ENCODE data around the gene RASSF1.

The RASSF1 gene

GRCh38 chr3:50345008-50345407 lies 4.4 kb upstream of the RASSF1 start:
- Histone ChIP-seq H3K36me3 (peaks cover 28% of the 10 kb centered on the region), H3K27ac (no peak overlapping the region), H3K9me3 (ENCODE audit: severe bottlenecking) (no peaks in the 10 kb centered on the region), H3K27me3 (ENCODE audit: insufficient read depth, low read depth, severe bottlenecking) (no peaks in the 10 kb centered on the region), H3K4me3 (ENCODE audit: low read depth, low read length) (peak overlapping the region; percentile 46)
- no peak for DNase-seq
- TF ChIP-seq, protein P1, sequence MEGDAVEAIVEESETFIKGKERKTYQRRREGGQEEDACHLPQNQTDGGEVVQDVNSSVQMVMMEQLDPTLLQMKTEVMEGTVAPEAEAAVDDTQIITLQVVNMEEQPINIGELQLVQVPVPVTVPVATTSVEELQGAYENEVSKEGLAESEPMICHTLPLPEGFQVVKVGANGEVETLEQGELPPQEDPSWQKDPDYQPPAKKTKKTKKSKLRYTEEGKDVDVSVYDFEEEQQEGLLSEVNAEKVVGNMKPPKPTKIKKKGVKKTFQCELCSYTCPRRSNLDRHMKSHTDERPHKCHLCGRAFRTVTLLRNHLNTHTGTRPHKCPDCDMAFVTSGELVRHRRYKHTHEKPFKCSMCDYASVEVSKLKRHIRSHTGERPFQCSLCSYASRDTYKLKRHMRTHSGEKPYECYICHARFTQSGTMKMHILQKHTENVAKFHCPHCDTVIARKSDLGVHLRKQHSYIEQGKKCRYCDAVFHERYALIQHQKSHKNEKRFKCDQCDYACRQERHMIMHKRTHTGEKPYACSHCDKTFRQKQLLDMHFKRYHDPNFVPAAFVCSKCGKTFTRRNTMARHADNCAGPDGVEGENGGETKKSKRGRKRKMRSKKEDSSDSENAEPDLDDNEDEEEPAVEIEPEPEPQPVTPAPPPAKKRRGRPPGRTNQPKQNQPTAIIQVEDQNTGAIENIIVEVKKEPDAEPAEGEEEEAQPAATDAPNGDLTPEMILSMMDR (IDR thresholded peaks at IDR 0.05; ENCODE audit: low read depth, low read length) = no peak

DNA sequence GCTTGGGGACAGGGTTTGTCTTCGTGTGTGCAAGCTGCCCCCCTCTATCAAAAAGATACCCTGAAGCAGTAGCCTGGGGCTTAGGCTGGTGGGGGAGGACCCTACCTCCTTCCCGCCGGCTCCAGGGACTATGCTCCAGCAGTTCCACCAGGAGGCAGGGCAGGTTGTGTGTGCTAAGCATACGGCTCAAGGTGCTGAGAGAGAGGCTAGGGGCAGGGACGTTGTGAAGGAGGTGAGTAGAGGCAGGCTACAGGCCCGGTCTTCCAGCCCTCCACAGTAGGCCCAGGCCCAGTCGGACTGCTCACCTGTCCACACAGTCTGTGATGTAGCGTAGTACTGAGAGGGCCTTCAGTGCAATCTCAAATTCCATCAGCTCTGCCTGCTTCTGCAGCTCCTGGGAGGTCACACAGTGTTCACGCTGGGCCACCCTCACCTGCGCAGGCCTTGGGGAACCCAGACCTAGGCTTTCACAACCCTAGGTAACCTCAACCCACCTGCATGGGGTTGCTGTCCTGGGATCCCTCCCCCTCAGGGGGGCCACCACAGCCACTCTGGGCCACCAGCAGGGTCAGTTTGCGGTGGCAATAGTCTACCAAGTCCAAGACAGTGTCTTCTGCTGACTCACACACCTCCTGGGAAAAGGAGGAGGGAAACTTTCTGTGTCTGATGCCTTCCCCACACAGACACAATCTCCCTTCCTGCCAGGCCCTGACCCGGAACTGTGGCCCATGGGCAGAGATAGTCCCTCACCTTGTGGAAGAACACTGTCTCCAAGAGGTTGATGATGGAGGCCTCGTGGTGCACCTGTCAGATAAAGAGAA lies 2.4 kb upstream of the RASSF1 start:
- peak; percentile 64 for DNase-seq
- TF ChIP-seq, protein P1 (IDR thresholded peaks at IDR 0.05; ENCODE audit: low read depth, low read length) = peak; percentile 66
- H3K9me3 ChIP-seq (ENCODE audit: severe bottlenecking) = no peaks in the 10 kb centered on the region
- H3K27me3 ChIP-seq (ENCODE audit: insufficient read depth, low read depth, severe bottlenecking) = no peaks in the 10 kb centered on the region
- H3K36me3 ChIP-seq = peaks cover 12% of the 10 kb centered on the region
- no peak overlapping the region for H3K27ac ChIP-seq
- no peak overlapping the region for H3K4me3 ChIP-seq (ENCODE audit: low read depth, low read length)

DNA sequence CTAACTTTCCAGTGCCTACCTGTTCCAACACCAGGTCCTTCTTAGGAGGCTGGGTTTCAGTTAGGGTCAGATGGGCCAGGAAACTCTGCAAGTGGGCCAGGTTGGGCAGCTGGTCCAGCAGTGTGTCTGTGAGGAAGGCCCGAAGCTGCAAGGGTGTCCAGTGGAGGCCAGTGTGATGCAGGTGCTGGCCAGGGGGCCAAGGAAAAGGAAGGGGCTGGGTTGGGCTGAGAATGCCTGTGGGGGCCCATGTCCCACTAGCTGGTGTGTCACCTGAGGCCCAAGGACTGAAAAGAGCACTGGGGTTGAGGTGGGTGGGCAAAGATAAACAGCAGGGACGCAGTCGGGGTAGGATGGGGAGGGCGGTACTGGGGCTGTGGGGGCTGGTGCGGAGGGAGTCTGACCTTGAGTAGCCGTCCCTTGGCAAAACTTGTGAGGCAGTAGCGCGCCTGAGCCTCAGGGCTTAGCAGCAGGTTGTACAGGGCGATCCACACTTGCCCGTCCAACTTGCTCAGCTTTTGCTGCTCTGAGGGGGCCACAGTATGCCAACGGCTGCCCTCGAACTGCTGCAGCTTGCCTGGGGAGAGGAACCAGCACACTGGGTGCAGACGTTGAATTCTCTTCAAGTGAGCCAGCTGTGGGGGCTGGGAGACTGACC lies 1.5 kb upstream of the RASSF1 start:
- peaks cover 4% of the 10 kb centered on the region for H3K36me3 ChIP-seq
- no peaks in the 10 kb centered on the region for H3K9me3 ChIP-seq (ENCODE audit: severe bottlenecking)
- TF ChIP-seq, protein P1 (IDR thresholded peaks at IDR 0.05; ENCODE audit: low read depth, low read length) = no peak
- no peaks in the 10 kb centered on the region for H3K27me3 ChIP-seq (ENCODE audit: insufficient read depth, low read depth, severe bottlenecking)
- DNase-seq = no peak
- no peak overlapping the region for H3K27ac ChIP-seq
- H3K4me3 ChIP-seq (ENCODE audit: low read depth, low read length) = no peak overlapping the region

- no peak overlapping the region for H3K4me3 ChIP-seq (ENCODE audit: low read depth, low read length)
- TF ChIP-seq, protein P1 (IDR thresholded peaks at IDR 0.05; ENCODE audit: low read depth, low read length) = no peak
- no peaks in the 10 kb centered on the region for H3K9me3 ChIP-seq (ENCODE audit: severe bottlenecking)
- H3K27ac ChIP-seq = no peak overlapping the region
- no peaks in the 10 kb centered on the region for H3K27me3 ChIP-seq (ENCODE audit: insufficient read depth, low read depth, severe bottlenecking)
- DNase-seq = no peak
- peaks cover 5% of the 10 kb centered on the region for H3K36me3 ChIP-seq
Observed at GRCh38 chr3:50341537-50341936, 901 bp upstream of the RASSF1 start.

- Histone ChIP-seq H3K36me3 (peaks cover 13% of the 10 kb centered on the region), H3K27me3 (ENCODE audit: insufficient read depth, low read depth, severe bottlenecking) (no peaks in the 10 kb centered on the region), H3K9me3 (ENCODE audit: severe bottlenecking) (no peaks in the 10 kb centered on the region), H3K27ac (no peak overlapping the region), H3K4me3 (ENCODE audit: low read depth, low read length) (no peak overlapping the region)
- TF ChIP-seq, protein P1 (IDR thresholded peaks at IDR 0.05; ENCODE audit: low read depth, low read length) = no peak
- DNase-seq = no peak
Observed at GRCh38 chr3:50340147-50340447, 539 bp downstream of the RASSF1 start.

Measured in WERI-Rb-1 (cell line).